GM21360 (cell line): ENCODE results near the gene TMC4.

Experiments
- ATAC-seq: cut with Tn5 transposase; IDR thresholded peaks from one replicate; pipeline ENCODE4 v1.9.1; 2021; ENCODE audit warnings: mild to moderate bottlenecking, moderate library complexity; ENCODE audit not compliant: unreplicated experiment

The TMC4 gene

DNA sequence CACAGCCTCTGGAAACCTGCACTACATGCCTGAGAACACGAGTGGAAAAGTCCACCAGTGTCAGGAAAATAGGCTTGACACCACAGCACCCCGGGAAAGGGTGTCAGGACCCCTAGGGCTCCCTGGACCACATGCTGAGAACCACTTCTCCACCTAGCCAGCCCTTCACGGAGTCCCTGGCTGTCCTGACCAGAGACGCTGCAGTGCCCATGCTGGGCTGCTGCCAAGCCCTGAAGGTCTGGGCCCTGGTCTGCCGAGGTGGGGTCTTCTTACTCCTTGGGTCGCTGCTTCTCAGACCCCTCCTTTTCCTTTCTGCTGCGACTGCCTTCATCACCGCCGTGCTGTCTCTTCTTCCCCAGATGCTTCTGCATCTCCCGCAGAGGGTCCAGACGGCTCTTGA is 16.5 kb downstream of the TMC4 start:
- no peak for ATAC-seq

GRCh38 chr19:54155694-54156093 is 17.3 kb downstream of the TMC4 start:
- no peak for ATAC-seq

DNA sequence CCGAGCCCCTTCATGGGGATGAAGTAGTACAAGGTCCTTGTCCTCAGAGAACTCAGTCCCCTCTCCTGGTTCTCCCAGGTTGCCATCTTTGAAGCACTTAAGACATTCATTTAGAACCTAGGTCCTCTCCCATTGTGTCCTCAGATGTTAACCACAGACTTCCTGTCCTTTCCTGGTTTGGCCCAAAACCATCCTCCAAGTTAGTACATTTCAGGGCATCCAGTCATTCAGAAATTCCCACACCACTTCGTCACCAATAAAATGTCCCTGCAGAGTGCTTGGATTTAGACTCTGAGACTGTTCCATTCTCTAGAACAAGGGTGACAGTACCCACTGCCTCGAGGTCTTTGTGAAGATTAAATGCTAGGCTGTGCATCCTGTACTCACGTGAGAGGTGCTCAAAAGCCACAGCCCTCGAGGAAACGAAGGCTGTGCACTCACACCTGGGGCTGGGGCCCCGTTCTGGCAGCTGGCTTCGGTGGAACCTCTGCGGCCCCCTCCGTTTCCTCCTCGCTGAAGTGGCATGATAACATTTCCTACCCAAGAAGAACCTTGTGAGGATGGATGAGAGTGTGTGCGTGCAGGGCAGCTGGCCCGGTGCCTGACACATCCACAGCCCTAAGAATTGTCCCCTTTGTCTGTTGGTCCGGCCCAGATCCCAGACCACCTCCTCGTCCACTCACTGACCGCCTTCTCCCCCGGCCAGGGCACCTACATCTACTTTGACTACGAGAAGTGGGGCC is 18.2 kb downstream of the TMC4 start:
- ATAC-seq, result no peak

- ATAC-seq, result no peak
Observed at GRCh38 chr19:54153731-54154326, 19.1 kb downstream of the TMC4 start.

DNA sequence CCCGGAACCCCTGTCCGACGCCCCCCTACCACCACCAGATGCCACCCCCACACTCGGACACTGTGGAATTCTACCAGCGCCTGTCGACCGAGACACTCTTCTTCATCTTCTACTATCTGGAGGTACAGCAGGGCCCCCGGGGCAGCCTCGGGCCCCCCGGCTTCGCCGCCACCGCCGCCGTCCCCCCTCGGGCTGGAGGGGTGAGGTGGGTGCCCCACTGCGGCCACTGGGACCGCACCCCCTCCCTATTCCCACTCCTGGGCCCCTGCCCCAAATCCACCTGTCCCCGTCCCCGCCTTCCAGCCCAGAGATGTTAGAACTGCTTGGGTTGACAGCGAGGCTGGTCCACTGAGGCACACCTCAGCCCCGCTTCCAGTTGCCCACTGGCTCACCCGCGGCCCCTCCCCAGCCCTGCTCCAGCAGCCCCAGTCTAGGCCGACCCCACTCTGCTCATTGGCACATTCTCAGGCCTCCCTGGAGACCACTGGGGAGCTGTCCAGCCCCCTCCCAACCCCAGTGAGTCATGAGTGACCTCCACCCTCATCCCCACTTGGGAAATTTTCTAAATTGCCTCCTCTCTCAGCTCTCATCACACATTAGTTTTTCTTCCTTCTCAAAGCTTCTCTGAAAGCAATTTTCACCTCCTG is 20.0 kb downstream of the TMC4 start:
- ATAC-seq, result no peak

- ATAC-seq, result no peak
Observed at GRCh38 chr19:54152267-54152666, 20.7 kb downstream of the TMC4 start.

DNA sequence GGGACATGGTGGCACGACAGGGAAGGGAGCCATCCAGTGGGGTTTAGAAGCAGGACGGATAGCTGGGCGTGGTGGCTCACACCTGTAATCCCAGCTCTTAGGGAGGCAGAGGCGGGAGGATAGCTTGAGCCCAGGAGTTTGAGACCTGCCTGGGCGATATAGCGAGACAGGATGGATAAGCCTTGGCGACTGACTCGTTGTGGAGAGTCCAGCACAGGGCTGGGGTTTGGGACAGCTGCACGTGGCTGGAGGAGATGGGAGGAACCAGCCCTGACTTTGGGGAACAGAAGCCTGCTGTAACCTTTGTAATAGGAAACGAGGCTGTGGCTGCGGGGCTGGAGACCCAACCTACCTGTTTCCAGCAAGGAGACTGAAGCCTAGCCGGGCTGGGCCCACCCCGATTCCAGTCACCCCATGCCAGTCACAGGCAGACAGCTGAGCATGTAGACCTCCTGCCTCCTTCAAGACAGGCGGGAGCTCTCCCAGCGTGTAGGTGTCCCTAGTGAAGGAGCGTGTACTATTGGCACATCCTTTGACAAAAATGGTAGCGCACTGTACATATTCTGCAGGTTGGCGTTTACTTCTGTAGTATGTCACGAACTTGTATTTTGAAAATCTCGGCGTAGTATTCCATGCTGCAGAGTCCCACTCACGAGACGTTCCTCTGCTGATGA is 21.5 kb downstream of the TMC4 start:
- no peak for ATAC-seq

- ATAC-seq, result no peak
Observed at GRCh38 chr19:54149021-54149812, 23.7 kb downstream of the TMC4 start.

DNA sequence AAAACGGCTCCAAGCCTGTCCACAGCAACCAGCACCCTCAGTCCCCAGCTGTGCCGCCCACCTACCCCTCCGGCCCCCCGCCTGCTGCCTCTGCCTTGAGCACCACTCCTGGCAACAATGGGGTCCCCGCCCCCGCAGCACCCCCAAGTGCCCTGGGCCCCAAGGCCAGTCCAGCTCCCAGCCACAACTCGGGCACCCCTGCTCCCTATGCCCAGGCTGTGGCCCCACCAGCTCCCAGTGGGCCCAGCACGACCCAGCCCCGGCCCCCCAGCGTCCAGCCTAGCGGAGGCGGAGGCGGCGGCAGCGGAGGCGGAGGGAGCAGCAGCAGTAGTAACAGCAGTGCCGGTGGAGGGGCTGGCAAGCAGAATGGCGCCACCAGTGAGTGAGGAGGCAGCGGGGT is 24.8 kb downstream of the TMC4 start:
- no peak for ATAC-seq

- ATAC-seq, result no peak
Observed at GRCh38 chr19:54147676-54148075, 25.3 kb downstream of the TMC4 start.

- ATAC-seq, result no peak
Observed at GRCh38 chr19:54145541-54146158, 27.3 kb downstream of the TMC4 start.

GRCh38 chr19:54142166-54142780 is 30.7 kb downstream of the TMC4 start:
- ATAC-seq, result no peak

GRCh38 chr19:54141356-54141755 is 31.6 kb downstream of the TMC4 start:
- ATAC-seq, result no peak

GRCh38 chr19:54138489-54139256 is 34.3 kb downstream of the TMC4 start:
- no peak for ATAC-seq

DNA sequence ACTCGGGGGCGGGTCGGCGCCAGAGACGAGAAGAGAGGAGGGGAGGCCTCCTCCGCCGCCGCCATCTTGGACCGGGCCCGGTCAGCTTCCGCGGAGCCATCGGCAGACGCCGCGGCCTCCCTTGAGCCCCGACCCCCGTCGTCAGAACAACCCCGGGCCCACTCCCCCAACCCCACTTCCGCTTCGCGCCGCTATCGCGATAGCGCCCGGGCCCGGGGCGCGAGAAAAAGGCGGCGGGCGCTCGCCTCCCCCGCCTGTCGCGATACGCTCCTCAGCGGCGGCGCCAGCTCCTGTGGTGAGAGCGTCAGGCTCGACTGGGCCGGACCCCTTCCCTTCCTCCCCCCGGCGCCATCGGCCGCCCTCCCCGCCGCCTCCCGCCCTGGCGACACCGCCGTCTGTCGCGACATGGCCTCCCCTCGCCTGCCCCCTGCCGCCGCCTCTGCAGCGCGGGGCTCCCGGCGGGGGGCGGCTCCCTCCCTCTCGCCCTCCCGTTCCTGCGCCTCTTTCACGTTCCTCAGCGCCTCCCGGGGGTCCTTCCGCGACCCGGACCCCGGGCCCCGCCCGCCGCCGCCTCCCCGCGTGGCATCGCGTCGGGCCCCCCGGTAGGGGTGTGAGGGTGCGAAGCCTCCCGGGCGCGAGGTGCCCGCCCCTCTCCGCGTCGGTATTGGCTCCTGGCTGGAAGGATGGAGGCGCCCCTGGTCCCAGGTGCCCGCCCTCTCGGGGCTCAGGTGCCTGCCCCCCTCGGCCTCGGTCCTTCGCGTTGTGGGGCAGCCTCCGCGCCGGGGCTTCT is 35.1 kb downstream of the TMC4 start, which contains the start of gene CNOT3:
Gene CNOT3 (plus strand): TSS at position 64 of the 790 bp plus-strand sequence. CDS start 5,217 bp downstream, outside the sequence.
- no peak for ATAC-seq

- peak; percentile 73 for ATAC-seq
Observed at GRCh38 chr19:54136864-54137698, 35.9 kb downstream of the TMC4 start.

DNA sequence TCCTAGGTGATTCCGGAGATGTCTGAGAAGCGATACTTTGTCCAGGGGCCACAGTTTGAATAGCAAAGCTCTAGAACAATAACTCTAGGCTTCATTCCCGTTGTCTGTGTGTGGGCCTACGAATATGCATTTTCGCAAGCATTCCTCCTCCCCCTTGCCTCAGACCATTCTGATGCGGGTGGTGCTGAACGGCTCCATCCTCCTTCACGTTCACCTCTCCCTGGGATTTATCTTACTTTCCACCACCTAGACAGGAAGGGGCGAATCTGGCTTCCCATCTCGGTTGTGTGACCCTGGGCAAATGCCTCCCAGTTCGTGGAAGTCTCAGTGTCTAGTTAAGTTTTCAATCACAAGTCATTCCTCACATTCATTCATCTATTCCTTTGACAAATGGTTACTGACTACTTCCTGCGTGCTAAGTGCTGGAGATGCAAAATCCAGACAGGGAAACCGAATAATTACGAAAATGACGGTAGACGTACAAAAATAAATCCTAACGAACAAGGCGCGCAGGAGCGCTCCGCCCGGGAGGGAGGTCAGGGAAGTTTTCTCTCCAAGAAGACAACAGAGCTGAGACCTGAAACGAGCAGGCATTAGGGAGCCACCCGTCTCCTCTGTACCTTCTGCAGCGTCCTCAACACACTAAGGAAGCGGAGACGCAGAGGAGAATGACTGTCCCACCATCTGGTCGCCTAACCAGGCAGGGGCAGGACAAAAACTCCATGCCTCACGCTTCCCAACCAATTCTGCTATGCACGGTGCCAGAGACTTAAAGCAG is 36.7 kb downstream of the TMC4 start:
- ATAC-seq, result no peak
